Duodenal mucosa (tissue), 2 donors: Measurements from ENCODE around the gene MYH13.
"Not testable (repeated sequence)": the region's sequence is repeated elsewhere in the genome, so short reads cannot be mapped to it uniquely, and the experiment has no call there.

Source experiments
- H3K27ac ChIP-seq: one replicate; pipeline ENCODE4 v1.7.0; 2013; ENCODE audit warnings: low read depth, low read length
- H3K27me3 ChIP-seq, 2 donors: one replicate each; pipeline ENCODE4 v1.7.0; 2013; ENCODE audit warnings: low read length in 2 of 2, control low read depth in 1 of 2; ENCODE audit not compliant: insufficient read depth in 2 of 2, control insufficient read depth in 1 of 2
- H3K36me3 ChIP-seq, 2 donors: one replicate each; pipeline ENCODE4 v1.7.0; 2013; ENCODE audit warnings: low read length in 2 of 2, control low read depth in 1 of 2; ENCODE audit not compliant: insufficient read depth in 2 of 2, control insufficient read depth in 1 of 2
- H3K4me1 ChIP-seq, 2 donors: one replicate each; pipeline ENCODE4 v1.7.0; 2013; ENCODE audit warnings: low read length in 2 of 2, control low read depth in 1 of 2; ENCODE audit not compliant: insufficient read depth in 2 of 2, control insufficient read depth in 1 of 2
- H3K4me3 ChIP-seq, 2 donors: one replicate each; pipeline ENCODE4 v1.7.0; 2013; ENCODE audit warnings: low read length in 2 of 2, low read depth in 1 of 2
- H3K9ac ChIP-seq, 2 donors: one replicate each; pipeline ENCODE4 v1.7.0; 2013; ENCODE audit warnings: low read length in 2 of 2, low read depth in 1 of 2
- H3K9me3 ChIP-seq, 2 donors: one replicate each; pipeline ENCODE4 v1.7.0; 2013; ENCODE audit warnings: low read length in 2 of 2, control low read depth in 1 of 2; ENCODE audit not compliant: control insufficient read depth in 1 of 2

Gene MYH13

DNA sequence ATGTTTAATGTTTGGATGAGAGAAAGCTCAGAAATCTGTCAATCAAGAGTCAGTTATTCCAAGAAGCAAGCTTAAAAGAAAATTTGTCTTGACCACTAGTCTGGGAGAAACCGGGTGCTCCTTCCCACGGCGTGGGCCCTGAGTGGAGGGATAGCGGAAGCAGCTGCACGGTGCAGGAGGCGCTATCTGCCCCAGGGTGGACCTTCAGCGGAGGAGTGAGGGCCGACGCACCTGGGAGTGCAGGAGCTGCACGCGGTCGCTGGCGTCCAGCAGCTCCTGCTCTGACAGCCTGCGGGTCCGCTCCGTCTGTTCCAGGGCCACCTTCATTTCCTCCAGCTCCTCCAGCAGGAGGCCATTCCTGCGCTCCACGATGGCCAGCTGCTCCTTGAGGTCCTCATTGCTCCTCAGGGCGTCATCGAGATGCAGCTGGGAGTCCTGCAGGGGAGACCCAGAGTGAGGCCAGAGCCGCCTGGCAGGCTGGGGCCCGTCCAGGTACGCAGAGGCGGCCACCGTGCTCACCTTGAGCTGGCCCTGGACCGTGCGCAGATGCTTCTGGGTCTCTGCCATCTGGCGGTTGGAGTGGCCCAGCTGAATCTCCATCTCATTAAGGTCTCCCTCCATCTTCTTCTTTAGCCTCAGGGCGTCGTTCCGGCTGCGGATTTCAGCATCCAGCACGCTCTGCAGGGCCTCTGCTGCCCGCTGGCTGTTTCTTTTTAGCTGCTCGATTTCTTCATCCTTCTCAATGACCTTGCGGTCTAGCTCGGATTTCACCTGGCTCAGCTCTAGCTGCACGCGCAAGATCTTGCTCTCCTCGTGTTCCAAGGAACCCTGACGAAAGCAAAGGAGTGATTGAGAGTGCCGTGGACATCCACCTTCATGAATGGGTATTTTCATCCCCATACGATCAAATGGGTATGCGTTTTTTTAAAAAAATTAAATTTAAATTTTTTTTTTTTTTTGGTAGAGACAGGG lies 63.5 kb downstream of the MYH13 start:
- no peaks in the 10 kb centered on the region for H3K27me3 ChIP-seq

DNA sequence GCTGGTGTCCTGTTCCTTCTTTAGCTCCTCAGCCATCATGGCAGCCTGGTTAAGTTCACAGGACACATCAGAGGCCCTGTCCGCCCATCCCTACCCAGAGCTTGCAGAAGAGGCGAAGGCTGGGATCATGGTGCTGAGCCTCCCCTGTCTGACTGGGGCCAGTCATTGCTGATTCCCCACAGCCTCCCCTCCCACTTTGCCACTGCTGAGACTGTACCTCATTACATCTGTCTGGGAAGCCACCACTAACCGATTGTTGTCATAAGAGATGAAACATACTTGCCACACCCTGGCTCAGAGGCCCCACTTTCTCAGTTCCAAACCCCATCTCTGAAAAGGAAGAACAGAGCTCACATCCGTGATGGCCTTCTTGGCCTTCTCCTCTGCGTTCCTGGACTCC lies 66.2 kb downstream of the MYH13 start:
- Histone ChIP-seq H3K9ac (no peak overlapping the region), H3K36me3 (no peaks in the 10 kb centered on the region), H3K4me3 (no peak overlapping the region), H3K4me1 (no peaks in the 10 kb centered on the region), H3K27me3 (no peaks in the 10 kb centered on the region), H3K9me3 (no peaks in the 10 kb centered on the region), H3K27ac (no peak overlapping the region)

More for the DNA sequence above, 63.5 kb downstream of the MYH13 start:
- H3K9me3 ChIP-seq = no peaks in the 10 kb centered on the region
- no peaks in the 10 kb centered on the region for H3K4me1 ChIP-seq
- no peak overlapping the region for H3K4me3 ChIP-seq
- no peak overlapping the region for H3K27ac ChIP-seq
- H3K36me3 ChIP-seq = no peaks in the 10 kb centered on the region
- H3K9ac ChIP-seq = no peak overlapping the region

- Histone ChIP-seq H3K27me3 (no peaks in the 10 kb centered on the region), H3K27ac (no peak overlapping the region), H3K4me3 (no peak overlapping the region), H3K9me3 (no peaks in the 10 kb centered on the region), H3K4me1 (no peaks in the 10 kb centered on the region), H3K9ac (no peak overlapping the region), H3K36me3 (no peaks in the 10 kb centered on the region)
Observed at GRCh38 chr17:10305398-10305797, 67.4 kb downstream of the MYH13 start.

DNA sequence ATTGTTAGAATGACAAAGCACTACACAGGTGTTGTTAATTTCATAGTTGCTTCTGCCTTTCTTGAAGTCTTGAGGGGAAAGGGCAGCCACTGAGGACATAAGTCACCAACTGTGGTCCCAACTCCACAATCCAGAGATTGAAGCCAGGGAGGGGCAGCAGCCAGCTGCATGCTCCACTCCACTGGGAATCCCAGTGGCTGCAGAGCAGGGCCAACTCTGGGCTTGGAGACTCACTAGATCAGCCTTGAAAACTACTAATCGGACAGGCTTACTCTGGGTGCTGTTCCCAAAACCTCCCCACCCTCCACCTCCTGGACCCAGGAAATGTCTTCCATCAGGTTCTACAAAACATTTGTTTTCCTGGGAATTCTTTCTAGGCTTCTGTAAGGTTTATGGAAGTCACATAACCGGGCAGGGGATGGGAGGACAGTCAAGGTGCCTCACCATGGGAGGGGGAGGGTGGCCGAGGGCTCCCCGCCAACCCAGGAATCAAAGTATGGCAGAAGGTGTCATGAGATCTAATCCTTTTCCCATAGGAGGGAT lies 68.0 kb downstream of the MYH13 start:
- Histone ChIP-seq H3K9me3 (no peaks in the 10 kb centered on the region), H3K9ac (no peak overlapping the region), H3K36me3 (no peaks in the 10 kb centered on the region), H3K4me1 (no peaks in the 10 kb centered on the region), H3K27ac (no peak overlapping the region), H3K27me3 (no peaks in the 10 kb centered on the region), H3K4me3 (no peak overlapping the region)

DNA sequence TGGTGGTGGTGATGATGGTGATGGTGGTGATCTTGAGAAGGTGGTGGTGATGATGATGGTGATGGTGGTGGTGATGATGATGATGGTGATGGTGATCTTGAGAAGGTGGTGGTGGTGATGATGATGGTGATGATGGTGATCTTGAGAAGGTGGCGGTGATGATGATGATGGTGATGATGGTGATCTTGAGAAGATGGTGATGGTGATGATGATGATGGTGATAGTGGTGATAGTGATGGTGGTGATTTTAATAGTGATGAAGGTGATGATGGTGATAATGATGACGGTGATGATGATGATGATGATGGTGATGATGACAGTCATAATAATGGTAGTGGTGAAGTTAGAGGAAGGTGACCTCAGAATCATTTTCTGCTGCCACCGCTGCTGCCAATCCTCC lies 75.1 kb downstream of the MYH13 start:
- Histone ChIP-seq H3K27me3 (no peaks in the 10 kb centered on the region), H3K9ac (no peak overlapping the region), H3K9me3 (no peaks in the 10 kb centered on the region), H3K4me1 (no peaks in the 10 kb centered on the region), H3K27ac (no peak overlapping the region), H3K4me3 (no peak overlapping the region), H3K36me3 (no peaks in the 10 kb centered on the region)

DNA sequence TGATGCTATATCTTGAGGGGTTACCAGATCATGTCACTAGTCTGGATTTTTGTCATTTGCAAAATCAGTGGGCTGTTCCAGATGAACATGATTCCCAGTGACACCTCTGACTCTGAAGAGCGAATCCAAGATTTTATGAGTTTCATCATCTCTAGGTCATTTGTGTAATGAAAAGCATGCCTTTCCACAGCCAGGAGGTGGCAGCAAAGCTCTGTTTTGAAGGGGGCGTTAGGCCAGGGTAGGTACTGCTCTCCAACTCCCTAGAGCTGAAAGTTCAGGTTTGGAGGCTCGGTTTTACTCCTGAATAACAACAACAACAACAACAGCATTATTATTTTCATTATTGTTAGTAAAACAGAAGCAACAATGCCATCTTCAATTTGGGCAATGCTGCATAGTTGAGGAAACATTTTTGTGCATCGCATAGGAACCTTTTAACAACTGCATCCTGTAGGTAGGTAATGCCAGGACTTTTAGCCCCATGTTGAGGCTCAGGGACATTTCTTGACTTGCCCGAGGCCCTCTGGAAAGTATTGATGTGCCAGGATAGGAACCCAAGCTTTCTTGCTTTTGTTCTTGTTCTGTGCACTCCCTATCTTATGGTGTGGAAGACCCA lies 77.0 kb downstream of the MYH13 start:
- Histone ChIP-seq H3K4me1 (peaks cover 0 to 3% of the 10 kb centered on the region in 2 donors), H3K4me3 (no peak overlapping the region), H3K27ac (no peak overlapping the region), H3K27me3 (no peaks in the 10 kb centered on the region), H3K9me3 (no peaks in the 10 kb centered on the region), H3K36me3 (no peaks in the 10 kb centered on the region), H3K9ac (no peak overlapping the region)

DNA sequence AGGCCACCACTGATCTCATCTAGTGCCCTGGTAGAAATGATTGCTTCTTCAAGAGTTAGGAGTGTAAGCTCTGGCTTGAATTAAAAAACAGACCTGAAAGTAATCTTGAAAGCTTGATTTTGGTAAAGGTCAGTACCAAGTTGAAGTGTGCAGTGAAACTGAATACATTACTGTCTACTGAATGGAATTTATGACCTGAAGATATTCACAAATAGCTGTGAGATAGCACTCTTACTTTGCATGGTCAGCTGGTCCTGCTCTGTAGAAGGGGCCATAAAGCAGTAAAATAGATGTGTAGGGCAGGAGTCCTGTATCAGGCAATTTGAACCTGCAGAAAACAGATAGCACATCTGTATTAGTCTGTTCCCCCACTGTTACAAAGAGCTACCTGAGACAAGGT lies 78.6 kb downstream of the MYH13 start:
- Histone ChIP-seq H3K27ac (no peak overlapping the region), H3K9me3 (no peaks in the 10 kb centered on the region), H3K4me3 (no peak overlapping the region), H3K36me3 (no peaks in the 10 kb centered on the region), H3K4me1 (peaks cover 0 to 3% of the 10 kb centered on the region in 2 donors), H3K9ac (no peak overlapping the region), H3K27me3 (no peaks in the 10 kb centered on the region)

- no peak overlapping the region for H3K27ac ChIP-seq
- H3K27me3 ChIP-seq = no peaks in the 10 kb centered on the region
- peaks cover 0 to 3% of the 10 kb centered on the region in 2 donors for H3K4me1 ChIP-seq
- no peaks in the 10 kb centered on the region for H3K9me3 ChIP-seq
- H3K4me3 ChIP-seq = no peak overlapping the region
- no peak overlapping the region for H3K9ac ChIP-seq
- no peaks in the 10 kb centered on the region for H3K36me3 ChIP-seq
Observed at GRCh38 chr17:10292057-10292937, 80.5 kb downstream of the MYH13 start.

- H3K9ac ChIP-seq, H3K27me3 ChIP-seq, H3K4me1 ChIP-seq, H3K9me3 ChIP-seq, H3K4me3 ChIP-seq, H3K27ac ChIP-seq, H3K36me3 ChIP-seq: not testable (repeated sequence)
Observed at GRCh38 chr17:10291576-10291975, 81.2 kb downstream of the MYH13 start.
